EH (cell line): ENCODE measurements around the gene ASXL3.

ENCODE experiments used
- DNase-seq: peaks from one replicate; pipeline ENCODE4 v3.0.0-alpha.2; 2015; ENCODE audit warnings: low read depth

Gene ASXL3

GRCh38 chr18:33664241-33664874, 86.3 kb downstream of the ASXL3 start:
- no peak for DNase-seq

- DNase-seq = no peak
Observed at GRCh38 chr18:33665187-33665586, 87.2 kb downstream of the ASXL3 start.

- DNase-seq = no peak
Observed at GRCh38 chr18:33665641-33666040, 87.6 kb downstream of the ASXL3 start.

DNA sequence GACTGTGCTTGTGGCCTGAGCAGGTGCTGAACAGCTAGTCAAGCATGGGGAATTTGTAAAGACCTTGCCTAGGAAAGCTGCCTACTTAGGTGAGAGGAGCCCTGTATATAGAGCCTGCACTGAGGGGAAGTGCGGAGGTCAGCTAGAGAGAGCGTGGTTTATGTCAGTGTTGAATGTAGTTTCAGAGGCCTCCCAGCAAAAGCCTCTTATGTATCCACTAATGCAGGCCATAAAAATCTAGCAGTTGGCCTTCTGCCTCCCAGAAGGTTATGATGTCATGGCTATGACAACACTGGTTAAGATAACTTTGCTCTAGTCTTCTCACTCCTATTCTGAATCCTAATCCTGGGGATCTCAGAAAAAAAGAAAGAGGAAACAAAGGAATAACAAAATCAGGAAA, 88.9 kb downstream of the ASXL3 start:
- DNase-seq = no peak

DNA sequence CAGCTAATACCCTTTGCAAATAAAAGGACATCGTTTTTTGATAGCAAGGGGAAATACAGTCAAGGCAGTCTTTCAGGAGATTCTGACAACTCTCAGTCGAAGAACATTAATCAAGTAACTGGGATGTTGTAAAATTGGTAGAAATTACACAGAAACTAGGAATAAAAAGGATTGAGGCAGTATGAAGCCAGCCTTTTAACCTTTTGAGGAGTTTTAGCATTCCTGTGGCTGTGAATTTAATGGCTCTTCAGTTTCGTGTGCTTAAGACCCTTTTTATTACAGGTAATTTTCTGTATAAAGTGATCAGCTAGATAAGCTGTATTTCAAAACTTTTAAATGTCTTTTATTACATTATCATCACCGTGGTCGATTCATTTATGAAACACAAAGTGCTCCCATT, 91.6 kb downstream of the ASXL3 start:
- no peak for DNase-seq

DNA sequence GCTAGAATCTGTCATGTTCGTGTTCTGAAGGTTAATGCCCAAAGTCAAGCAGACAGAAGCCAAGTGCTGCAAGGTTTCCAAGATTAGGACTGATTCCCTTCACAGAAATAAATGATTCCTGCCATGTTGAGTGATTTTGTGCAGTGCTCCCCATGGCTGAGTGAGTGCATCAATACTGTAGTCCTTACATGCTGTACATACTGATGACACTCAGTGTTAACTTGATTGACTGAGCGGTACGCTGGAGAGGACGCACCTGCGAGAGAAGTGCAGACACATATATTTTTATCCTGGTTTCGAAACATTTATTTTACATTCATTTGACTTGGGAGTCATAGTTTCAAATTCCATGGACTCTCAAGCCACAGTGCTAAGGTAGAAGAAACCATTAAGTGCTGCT, 92.0 kb downstream of the ASXL3 start:
- DNase-seq = no peak

GRCh38 chr18:33673689-33674088, 95.7 kb downstream of the ASXL3 start:
- no peak for DNase-seq

GRCh38 chr18:33676593-33676992, 98.6 kb downstream of the ASXL3 start:
- DNase-seq = no peak

GRCh38 chr18:33677891-33678290, 99.9 kb downstream of the ASXL3 start:
- no peak for DNase-seq

DNA sequence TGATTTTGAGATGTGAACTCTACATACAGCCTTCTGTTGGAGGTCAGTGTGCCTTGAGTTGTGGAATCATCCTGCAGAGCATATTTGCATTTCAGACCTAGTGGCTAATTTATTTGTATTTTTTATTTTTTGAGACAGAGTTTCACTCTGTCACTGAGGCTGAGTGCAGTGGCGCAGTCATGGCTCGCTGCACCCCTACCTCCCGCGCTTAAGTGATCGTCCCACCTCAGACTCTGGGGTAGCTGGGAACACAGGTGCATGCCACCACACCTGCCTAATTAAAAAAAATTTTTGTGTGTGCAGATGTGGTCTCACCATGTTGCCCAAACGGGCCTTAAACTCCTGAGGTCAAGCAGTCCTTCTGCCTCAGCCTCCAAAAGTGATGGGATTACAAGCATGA, 104.4 kb downstream of the ASXL3 start:
- no peak for DNase-seq

DNA sequence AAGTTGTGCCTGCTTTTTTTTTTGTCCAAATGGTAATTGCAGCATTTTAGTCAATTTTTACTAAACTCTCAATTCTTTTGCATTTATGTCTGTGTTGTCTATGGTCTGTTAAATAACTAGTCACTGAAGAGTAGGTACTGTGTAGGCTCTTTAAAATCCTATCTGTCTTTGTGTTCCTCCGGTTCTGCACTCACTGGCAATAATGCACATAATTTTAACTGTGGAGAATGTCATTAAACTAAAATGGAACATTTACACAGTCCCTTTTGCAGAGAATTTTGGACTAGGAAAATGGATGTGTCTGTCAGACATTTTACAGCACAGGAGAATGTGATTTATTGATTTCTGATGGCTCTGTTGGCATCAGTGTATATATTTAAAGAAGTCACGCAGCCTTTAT, 116.6 kb downstream of the ASXL3 start:
- no peak for DNase-seq

DNA sequence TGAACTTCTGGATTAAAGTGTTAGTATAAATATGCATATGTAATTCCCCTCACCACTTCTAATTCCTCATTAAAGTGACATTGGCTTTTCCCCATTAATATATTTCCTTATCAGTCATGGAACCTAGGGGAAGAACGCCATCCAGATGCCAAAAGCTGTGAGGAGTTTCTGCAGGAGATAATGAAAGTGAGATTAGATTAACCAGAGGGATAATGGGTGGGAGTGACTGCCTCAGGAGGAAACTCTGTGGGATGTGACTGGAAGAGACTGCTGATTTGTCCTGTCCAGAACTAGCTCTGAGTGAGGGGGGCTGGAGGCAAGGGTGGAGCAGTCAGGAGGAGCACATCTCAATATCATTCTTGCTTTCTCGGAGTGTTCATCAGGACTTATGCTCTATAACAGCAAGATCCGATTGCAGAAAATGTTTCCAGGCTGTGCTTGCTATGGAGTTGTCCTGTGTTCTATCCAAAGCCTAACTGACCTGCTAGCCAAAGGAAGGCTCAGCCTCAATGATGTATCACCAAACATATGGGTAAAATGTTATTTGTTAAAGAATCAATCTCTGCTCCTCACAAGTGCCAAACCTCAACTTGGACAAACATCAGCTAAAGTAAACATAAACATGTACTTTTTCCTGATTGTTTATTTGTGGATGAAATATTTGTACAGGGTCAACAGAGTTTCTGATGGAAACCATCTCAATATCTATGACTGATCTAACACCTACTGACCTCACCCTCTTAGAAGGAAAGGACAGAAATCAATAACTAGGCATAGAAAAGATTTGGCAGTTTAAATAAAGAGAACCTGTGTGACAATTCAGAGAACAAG, 118.5 kb downstream of the ASXL3 start:
- no peak for DNase-seq

- DNase-seq = no peak
Observed at GRCh38 chr18:33697498-33697897, 119.5 kb downstream of the ASXL3 start.

- DNase-seq = no peak
Observed at GRCh38 chr18:33699372-33699771, 121.4 kb downstream of the ASXL3 start.

- DNase-seq = no peak
Observed at GRCh38 chr18:33700513-33700976, 122.5 kb downstream of the ASXL3 start.

- DNase-seq = no peak
Observed at GRCh38 chr18:33702625-33703024, 124.6 kb downstream of the ASXL3 start.

- no peak for DNase-seq
Observed at GRCh38 chr18:33706391-33706790, 128.4 kb downstream of the ASXL3 start.

- no peak for DNase-seq
Observed at GRCh38 chr18:33708876-33709275, 130.9 kb downstream of the ASXL3 start.

DNA sequence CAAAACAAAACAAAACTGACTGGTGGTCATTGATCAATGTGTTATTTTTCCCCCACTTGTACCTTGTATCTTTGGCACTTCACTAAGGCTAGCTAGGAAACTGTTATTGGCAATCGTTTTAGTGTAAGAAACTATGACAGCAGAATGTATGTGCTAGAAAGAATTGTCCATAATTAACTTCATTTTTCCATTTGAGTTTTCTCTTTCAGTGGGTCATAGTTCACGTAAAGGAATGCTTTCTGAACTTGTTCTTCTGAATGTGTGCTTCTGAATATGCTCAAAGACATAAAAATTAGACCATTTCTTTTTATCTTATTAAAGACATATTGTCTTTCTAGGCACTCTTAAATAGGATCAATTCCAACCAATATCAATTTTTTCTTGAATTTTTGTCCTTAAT, 132.2 kb downstream of the ASXL3 start:
- no peak for DNase-seq

DNA sequence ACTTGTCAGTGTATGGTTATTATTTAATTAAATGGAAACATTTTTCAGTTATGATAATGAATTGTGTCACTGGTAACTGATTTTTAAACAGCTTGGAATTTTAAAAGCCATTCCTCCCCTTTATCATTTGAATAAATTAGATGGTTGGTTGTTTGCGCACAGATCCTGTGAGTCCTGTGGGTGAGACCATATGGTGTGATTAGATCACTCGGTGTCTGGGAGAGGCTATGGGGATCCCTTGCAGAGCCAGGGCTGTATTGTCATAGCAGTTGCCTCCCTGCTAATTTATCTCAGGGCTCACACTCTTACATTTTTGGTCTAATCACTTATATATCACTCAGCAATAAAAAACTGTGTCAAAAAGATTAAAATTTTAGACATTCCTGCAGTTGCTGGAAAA, 133.5 kb downstream of the ASXL3 start:
- no peak for DNase-seq

GRCh38 chr18:33712719-33713118, 134.7 kb downstream of the ASXL3 start:
- DNase-seq = no peak

GRCh38 chr18:33716061-33716683, 138.2 kb downstream of the ASXL3 start:
- no peak for DNase-seq

DNA sequence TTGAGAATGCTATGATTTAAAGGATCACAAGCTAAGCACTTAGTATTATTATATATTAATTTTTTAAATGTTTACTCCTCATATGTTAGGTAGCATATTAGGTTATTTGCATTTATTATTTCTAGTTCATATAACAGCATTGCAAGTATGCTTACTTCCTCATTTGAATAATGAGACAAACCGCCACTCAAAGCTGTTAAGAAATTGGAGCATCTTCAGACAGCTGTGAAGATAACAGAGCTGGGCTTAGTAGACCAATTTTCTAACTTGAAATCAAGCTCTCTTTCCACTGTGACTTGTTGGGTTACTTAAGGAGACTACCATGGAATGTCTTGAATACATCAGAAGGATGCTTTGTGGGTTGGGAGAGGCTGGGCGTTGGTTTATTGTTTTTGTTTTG, 139.3 kb downstream of the ASXL3 start:
- no peak for DNase-seq
